Heart left ventricle (tissue), 16 donors: ENCODE measurements around the gene ADRA2B. TPM values are rescaled to one million over a fixed set of nuclear protein-coding genes. Genes with fewer than 3 reads are reported as not detected.

Source experiments
- ATAC-seq, 4 donors: fragments of 200-7000 bp; cut with Tn5 transposase; one replicate each; pipeline ENCODE4 v1.9.1; 2020 to 2022; ENCODE audit warnings: moderate library complexity in 4 of 4, mild to moderate bottlenecking in 3 of 4, moderate number of reproducible peaks in 1 of 4
- DNase-seq, 5 donors: peaks; one replicate each; pipeline ENCODE4 v3.0.0-alpha.2; 2020
- H3K27ac ChIP-seq, 12 donors: fragments of 200-600 bp; sonication (generic) in 4 of 12; one replicate each; pipeline versions ENCODE4 v1.5.0 to v1.8.0; 2016 to 2022; ENCODE audit warnings: mild to moderate bottlenecking in 2 of 12
- H3K27me3 ChIP-seq, 9 donors: fragments of 200-600 bp; sonication (generic) in 2 of 9; one replicate each; pipeline versions ENCODE4 v1.5.1 to v1.8.0; 2016 to 2022; ENCODE audit warnings: mild to moderate bottlenecking in 3 of 9
- H3K36me3 ChIP-seq, 9 donors: fragments of 200-600 bp; sonication (generic) in 2 of 9; one replicate each; pipeline versions ENCODE4 v1.5.0 to v1.8.0; 2018 to 2022; ENCODE audit warnings: mild to moderate bottlenecking in 2 of 9
- H3K4me1 ChIP-seq, 12 donors: fragments of 200-600 bp; sonication (generic) in 4 of 12; one replicate each; pipeline versions ENCODE4 v1.5.0 to v1.8.0; 2016 to 2022; ENCODE audit warnings: mild to moderate bottlenecking in 3 of 12
- H3K4me3 ChIP-seq, 12 donors: fragments of 200-600 bp; sonication (generic) in 4 of 12; one replicate each; pipeline versions ENCODE4 v1.5.0 to v1.8.0; 2017 to 2022; ENCODE audit warnings: mild to moderate bottlenecking in 9 of 12, moderate library complexity in 4 of 12
- H3K9me3 ChIP-seq, 12 donors: fragments of 200-600 bp; sonication (generic) in 4 of 12; one replicate each; pipeline versions ENCODE4 v1.5.0 to v1.8.0; 2016 to 2022; ENCODE audit warnings: mild to moderate bottlenecking in 1 of 12
- POLR2A ChIP-seq, 2 donors: fragments of 450-650 bp; IDR thresholded peaks; one replicate each; pipeline ENCODE4 v1.6.1; 2017; ENCODE audit warnings: antibody characterized with exemption in 2 of 2, mild to moderate bottlenecking in 2 of 2, moderate library complexity in 2 of 2
- WGBS, 4 donors: extraction: QIAGEN DNeasy Blood & Tissue Kit in 2 of 4; methylation state at CpG; one replicate each; pipeline versions ENCODE4 v1.1.5 to v1.1.7; 2013 to 2018; 5-methylcytosine and 5-hydroxymethylcytosine counted together
- intact Hi-C, 10 donors: fragments of 100-400 bp; cut with DNase I; formaldehyde crosslinking; loops; one replicate each; pipeline versions ENCODE4 v1.11.1 to v1.14.2; 2022
- polyA plus RNA-seq, 2 donors: library from polyadenylated mRNA; stranded (reverse); fragments of 200-250 nt; gene quantifications; one replicate each; pipeline ENCODE4 v1.2.3, GENCODE V29; 2013
- total RNA-seq, 9 donors: library from RNA; depleted of rRNA in 2 of 9; stranded (reverse); fragments of >200 nt in 2 of 9; fragmentation: NEBNext Ultra II Directional in 3 of 9; extraction: Animal tissue kit (Norgen Biotek cat#: 25700) in 3 of 9; gene quantifications; one replicate each; pipeline versions ENCODE4 v1.1.0 to v1.2.4, GENCODE V29; 2016 to 2023
- TF ChIP-seq, protein P1 (sequence below), 12 donors: fragments of 200-600 bp; sonication (generic) in 4 of 12; IDR thresholded peaks; one replicate each; pipeline versions ENCODE4 v1.5.0 to v1.8.0; 2018 to 2022; ENCODE audit warnings: antibody characterized with exemption in 12 of 12, mild to moderate bottlenecking in 5 of 12
- donor health status: ischemic (EF 13 %, LVEDD 7.1; RV severe dilation, severe dysfunction).
- donor health status: healthy with polysubstance abuse.
- donor health status: DM: no; HTN: yes; CAD: no.
- donor health status: DM: no; HTN: no; CAD: no.
- donor health status: ischemic (EF 25% LVEDD 6.9; RV normal size, moderate dysfunction).
- donor health status: ischemic (EF 25% LVEDD 5.7; RV mildly dilated, moderate dysfunction).
- donor health status: healthy.
- donor health status: DM: yes; HTN: yes; CAD: no.
- donor health status: ischemic (EF 35%, LVEDD 5.7; RV mildly dilated, moderate dysfunction).
- donor health status: nonischemic (EF 11% LVEDD 7.7; RV severe dilation, severe dysfunction).
- donor health status: DM: yes; HTN: yes; CAD: no.
- donor health status: PGD.
- donor health status: ischemic (EF 29% LVEDD 5.4; RV normal size, mild dysfunction).
- donor health status: nonischemic (EF 23%, LVEDD 6.1; RV moderate dilation, normal function).

ADRA2B gene
- total and polyA plus RNA-seq, 11 donors, result 1.5 to 6.1 (median 3.5) TPM

DNA sequence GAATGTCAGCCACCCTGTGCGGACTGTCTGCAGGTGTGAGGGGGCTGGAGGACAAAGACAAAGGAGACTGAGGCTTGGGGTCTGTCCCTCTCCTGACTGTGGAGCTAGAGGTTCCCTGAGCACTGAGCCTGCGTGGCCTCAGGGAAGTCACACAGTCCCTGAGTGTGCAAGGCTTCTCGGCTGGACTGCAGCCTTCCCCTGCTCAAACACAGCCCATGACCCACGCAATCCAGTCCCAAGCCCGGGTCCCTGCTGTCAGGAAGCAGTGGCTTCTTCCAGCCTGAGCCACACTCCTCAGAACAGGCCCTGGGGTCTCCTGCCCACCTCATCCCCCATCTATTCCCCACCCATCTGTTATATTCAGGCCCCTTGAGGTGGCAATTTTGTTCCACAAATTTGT, 19.2 kb upstream of the ADRA2B start:
- H3K4me3 ChIP-seq, result no peak overlapping the region
- TF ChIP-seq, protein P1, sequence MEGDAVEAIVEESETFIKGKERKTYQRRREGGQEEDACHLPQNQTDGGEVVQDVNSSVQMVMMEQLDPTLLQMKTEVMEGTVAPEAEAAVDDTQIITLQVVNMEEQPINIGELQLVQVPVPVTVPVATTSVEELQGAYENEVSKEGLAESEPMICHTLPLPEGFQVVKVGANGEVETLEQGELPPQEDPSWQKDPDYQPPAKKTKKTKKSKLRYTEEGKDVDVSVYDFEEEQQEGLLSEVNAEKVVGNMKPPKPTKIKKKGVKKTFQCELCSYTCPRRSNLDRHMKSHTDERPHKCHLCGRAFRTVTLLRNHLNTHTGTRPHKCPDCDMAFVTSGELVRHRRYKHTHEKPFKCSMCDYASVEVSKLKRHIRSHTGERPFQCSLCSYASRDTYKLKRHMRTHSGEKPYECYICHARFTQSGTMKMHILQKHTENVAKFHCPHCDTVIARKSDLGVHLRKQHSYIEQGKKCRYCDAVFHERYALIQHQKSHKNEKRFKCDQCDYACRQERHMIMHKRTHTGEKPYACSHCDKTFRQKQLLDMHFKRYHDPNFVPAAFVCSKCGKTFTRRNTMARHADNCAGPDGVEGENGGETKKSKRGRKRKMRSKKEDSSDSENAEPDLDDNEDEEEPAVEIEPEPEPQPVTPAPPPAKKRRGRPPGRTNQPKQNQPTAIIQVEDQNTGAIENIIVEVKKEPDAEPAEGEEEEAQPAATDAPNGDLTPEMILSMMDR (IDR thresholded peaks at IDR 0.05), result no peak
- TF ChIP-seq POLR2A (IDR thresholded peaks at IDR 0.05), result no peak
- DNase-seq (peak in 1 of 5 donors; percentile 21), ATAC-seq (no peak)
- WGBS, 4 donors, result 82 to 90% (median 84%) methylated on average over 5 of the region's 5 CpGs
- no peak overlapping the region for H3K27ac ChIP-seq
- intact Hi-C loops, result loop anchor here in 9 of 10 donors (5.0 to 10.0 kb wide), 9 partner anchors 37 to 372 kb away; partner anchors contain the start of genes NEURL3 (in 7 of the 9), CIAO1 (in 2 of the 9) and TMEM127 (in 2 of the 9)
- H3K36me3 ChIP-seq, result no peaks in the 10 kb centered on the region
- no peaks in the 10 kb centered on the region for H3K4me1 ChIP-seq
- no peaks in the 10 kb centered on the region for H3K9me3 ChIP-seq
- peaks cover 0 to 9% (median 0%) of the 10 kb centered on the region in 9 donors for H3K27me3 ChIP-seq

DNA sequence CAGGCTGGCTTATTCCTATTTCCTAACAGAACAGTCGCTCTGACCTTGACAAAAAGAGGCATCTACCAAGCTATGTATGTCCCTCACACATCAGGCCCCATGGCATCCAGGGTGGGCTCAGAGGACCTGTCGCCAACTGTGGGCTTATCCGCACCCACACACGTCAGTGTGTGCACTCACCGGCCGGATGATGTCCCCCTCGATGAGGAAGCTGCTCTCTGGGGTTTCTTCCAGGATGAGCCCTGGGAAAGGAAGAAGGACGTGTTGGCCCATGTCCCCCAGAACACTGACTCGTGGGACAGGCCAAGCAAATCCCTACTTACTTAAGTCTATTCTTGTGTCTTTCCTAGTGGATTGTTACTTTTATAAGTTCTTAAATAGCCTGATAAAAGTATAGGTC, 18.8 kb upstream of the ADRA2B start:
- ATAC-seq (no peak), DNase-seq (no peak)
- Histone ChIP-seq H3K27me3 (peaks cover 0 to 9% (median 0%) of the 10 kb centered on the region in 9 donors), H3K36me3 (no peaks in the 10 kb centered on the region), H3K4me1 (no peaks in the 10 kb centered on the region), H3K4me3 (no peak overlapping the region), H3K9me3 (no peaks in the 10 kb centered on the region), H3K27ac (no peak overlapping the region)
- 74 to 80% (median 77%) methylated on average over 9 of the region's 9 CpGs for WGBS, 4 donors
- intact Hi-C loops, result loop anchor here in 9 of 10 donors (5.0 to 10.0 kb wide), 9 partner anchors 37 to 372 kb away; partner anchors contain the start of genes NEURL3 (in 7 of the 9), CIAO1 (in 2 of the 9) and TMEM127 (in 2 of the 9)
- TF ChIP-seq, protein P1 (IDR thresholded peaks at IDR 0.05), result no peak
- no peak for TF ChIP-seq POLR2A (IDR thresholded peaks at IDR 0.05)

DNA sequence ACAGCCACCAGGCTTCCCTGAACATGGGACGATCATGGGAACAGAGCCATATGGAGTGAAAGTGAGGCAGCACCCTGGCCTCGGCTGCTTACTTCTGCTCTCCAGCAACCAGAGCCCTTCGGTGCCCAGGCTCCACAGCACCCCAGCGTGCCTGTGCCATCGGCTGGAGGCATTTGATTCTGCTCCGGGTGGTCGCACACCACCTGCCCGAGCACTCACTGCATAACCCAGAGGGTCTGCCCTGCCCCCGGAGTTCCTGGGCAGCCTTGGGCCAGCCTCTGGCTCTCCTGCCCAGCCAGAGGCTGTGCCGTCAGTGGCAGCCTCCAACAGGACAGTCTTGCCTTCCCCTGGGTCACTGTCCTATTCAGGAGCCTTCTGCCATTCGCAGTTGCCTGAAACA, 18.1 kb upstream of the ADRA2B start:
- WGBS, 4 donors, result 85 to 96% (median 88%) methylated on average over 6 to 11 of the region's 11 CpGs
- H3K36me3 ChIP-seq, result no peaks in the 10 kb centered on the region
- ATAC-seq, result no peak
- DNase-seq, result no peak
- no peaks in the 10 kb centered on the region for H3K4me1 ChIP-seq
- no peak overlapping the region for H3K4me3 ChIP-seq
- H3K27ac ChIP-seq, result no peak overlapping the region
- intact Hi-C loops, result loop anchor here in 5 of 10 donors (10.0 kb wide), 3 partner anchors 130 to 370 kb away; partner anchors contain the start of genes NEURL3 (in 4 of the 5), CIAO1 (in 1 of the 5) and TMEM127 (in 1 of the 5)
- peaks cover 0 to 9% (median 0%) of the 10 kb centered on the region in 9 donors for H3K27me3 ChIP-seq
- TF ChIP-seq POLR2A (IDR thresholded peaks at IDR 0.05), result no peak
- TF ChIP-seq, protein P1 (IDR thresholded peaks at IDR 0.05), result no peak
- no peaks in the 10 kb centered on the region for H3K9me3 ChIP-seq

DNA sequence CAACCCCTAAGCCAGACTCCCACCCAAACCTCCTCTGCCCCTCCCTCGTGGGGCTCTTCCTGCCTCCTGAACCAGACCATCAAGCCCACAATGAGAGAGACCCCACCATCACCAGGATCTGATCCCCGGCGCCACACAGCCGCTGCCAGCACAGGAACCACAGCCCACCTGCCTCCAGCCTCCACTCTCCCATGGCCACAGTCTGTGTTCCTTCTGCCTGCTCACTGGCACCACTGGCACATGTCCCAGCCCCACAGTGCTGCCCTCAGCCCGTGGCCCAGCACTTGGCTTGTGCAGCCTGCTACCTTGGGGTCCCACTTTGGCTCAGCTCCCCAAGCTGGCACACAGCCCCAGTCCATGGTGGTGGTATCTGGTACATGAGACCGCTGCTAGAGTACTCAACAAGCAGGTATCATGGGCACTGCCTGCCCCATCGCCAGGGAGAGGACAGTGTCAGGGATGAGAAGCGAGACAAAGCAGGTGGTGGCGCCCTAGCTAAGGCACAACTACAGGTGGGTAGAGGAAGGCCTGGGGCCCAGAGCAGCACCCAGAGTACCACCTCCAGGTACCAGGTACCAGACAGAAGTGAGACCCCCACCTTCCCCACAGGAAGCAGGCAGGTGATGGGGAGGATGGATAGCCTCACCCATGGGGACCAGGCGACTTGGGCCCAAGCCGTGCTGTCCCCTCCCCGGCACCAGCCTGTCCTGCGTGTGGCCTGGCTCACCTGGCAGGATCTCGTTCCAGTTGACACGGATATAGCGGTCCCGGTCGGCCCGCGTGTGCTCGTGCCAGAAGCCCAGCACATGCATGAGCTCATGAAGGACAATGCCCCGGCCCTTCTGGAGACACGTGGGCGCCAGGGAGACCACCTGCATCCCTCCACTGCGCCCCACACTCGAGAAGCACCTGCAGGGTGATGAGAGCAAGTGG, 15.7 kb upstream of the ADRA2B start:
- TF ChIP-seq, protein P1 (IDR thresholded peaks at IDR 0.05), result no peak
- no peak for TF ChIP-seq POLR2A (IDR thresholded peaks at IDR 0.05)
- intact Hi-C loops, result loop anchor here in 5 of 10 donors (10.0 kb wide), 3 partner anchors 133 to 373 kb away; partner anchors contain the start of genes NEURL3 (in 4 of the 5), CIAO1 (in 1 of the 5) and TMEM127 (in 1 of the 5)
- Histone ChIP-seq H3K36me3 (no peaks in the 10 kb centered on the region), H3K9me3 (no peaks in the 10 kb centered on the region), H3K4me3 (no peak overlapping the region), H3K27ac (no peak overlapping the region), H3K27me3 (peaks cover 0 to 9% (median 0%) of the 10 kb centered on the region in 9 donors), H3K4me1 (no peaks in the 10 kb centered on the region)
- ATAC-seq, result no peak
- DNase-seq, result peak in 1 of 5 donors; percentile 28
- WGBS, 4 donors, result 89 to 91% (median 90%) methylated on average over 9 to 26 of the region's 26 CpGs
